Kidney (tissue), 14 donors: Measurements from ENCODE around the gene MAML3. TPM values are rescaled to one million over a fixed set of nuclear protein-coding genes. Genes with fewer than 3 reads are reported as not detected.

Experiments used
- DNase-seq, 5 donors: peaks; one replicate each; pipeline ENCODE4 v3.0.0-alpha.2; 2013 to 2020
- FAIRE-seq: peaks from 2 replicates; lab custom pipeline; 2012; peaks lifted over from hg19 to GRCh38; lab: Jason Lieb, UNC
- H3K27ac ChIP-seq, 2 donors: one replicate each; pipeline ENCODE4 v1.7.0; 2013; ENCODE audit warnings: low read depth in 2 of 2, low read length in 2 of 2, inconsistent platforms in 1 of 2
- H3K27me3 ChIP-seq: one replicate; pipeline ENCODE4 v1.7.1; 2013; ENCODE audit warnings: low read length, inconsistent platforms; ENCODE audit not compliant: control insufficient read depth, insufficient read depth
- H3K36me3 ChIP-seq, 3 donors: one replicate each; pipeline versions ENCODE4 v1.7.0 to v1.7.1; 2013; ENCODE audit warnings: low read length in 3 of 3, control low read depth in 1 of 3, inconsistent platforms in 1 of 3; ENCODE audit not compliant: insufficient read depth in 3 of 3, control insufficient read depth in 2 of 3
- H3K4me1 ChIP-seq, 3 donors: one replicate each; pipeline versions ENCODE4 v1.7.0 to v1.7.1; 2013; ENCODE audit warnings: low read length in 3 of 3, inconsistent platforms in 1 of 3, low read depth in 1 of 3; ENCODE audit not compliant: control insufficient read depth in 2 of 3, insufficient read depth in 2 of 3
- H3K4me3 ChIP-seq, 3 donors: one replicate each; pipeline versions ENCODE4 v1.7.0 to v1.8.1; 2013; ENCODE audit warnings: low read length in 3 of 3, control low read depth in 1 of 3, inconsistent platforms in 1 of 3
- H3K9ac ChIP-seq, 3 donors: one replicate each; pipeline versions ENCODE4 v1.7.0 to v1.7.1; 2013; ENCODE audit warnings: low read length in 3 of 3, control low read depth in 1 of 3, inconsistent platforms in 1 of 3
- H3K9me3 ChIP-seq, 3 donors: one replicate each; pipeline versions ENCODE4 v1.7.0 to v1.7.1; 2013; ENCODE audit warnings: low read length in 3 of 3, control low read depth in 1 of 3, inconsistent platforms in 1 of 3; ENCODE audit not compliant: control insufficient read depth in 2 of 3, insufficient read depth in 1 of 3
- intact Hi-C: fragments of 100-400 bp; cut with DNase I; formaldehyde crosslinking; loops from one replicate; pipeline ENCODE4 v1.11.1; 2022
- polyA plus RNA-seq: library from polyadenylated mRNA; stranded (reverse); fragments of 350-450 nt; fragmentation: Illumina TruSeq; extraction: RNeasy Lipid Tissue Mini Kit (QIAGEN cat#74804); gene quantifications from one replicate; pipeline ENCODE4 v1.2.3, GENCODE V29; 2014; ENCODE audit warnings: low read depth, low replicate concordance; ENCODE audit not compliant: insufficient read depth
- total RNA-seq: library from RNA; stranded (reverse); fragmentation: NEBNext Ultra II Directional; extraction: Animal tissue kit (Norgen Biotek cat#: 25700); gene quantifications from one replicate; pipeline ENCODE4 v1.2.1, GENCODE V29; 2021
- TF ChIP-seq, protein P1 (sequence below): IDR thresholded peaks from 3 replicates; pipeline ENCODE4 v1.5.1; 2012; ENCODE audit warnings: mild to moderate bottlenecking, moderate library complexity, borderline replicate concordance; ENCODE audit not compliant: insufficient read depth; ENCODE audit errors: extremely low read depth
- donor health status: control.
- donor health status: control.
- donor health status: control.
- donor health status: control.
- donor health status: control.
- donor health status: DM: yes; HTN: yes; CAD: no.
- donor health status: Normal renal cell carcinoma (clear cell type).

The MAML3 gene
- total and polyA plus RNA-seq, 2 donors from 2014 or later: 1.4 to 10.4 TPM

DNA sequence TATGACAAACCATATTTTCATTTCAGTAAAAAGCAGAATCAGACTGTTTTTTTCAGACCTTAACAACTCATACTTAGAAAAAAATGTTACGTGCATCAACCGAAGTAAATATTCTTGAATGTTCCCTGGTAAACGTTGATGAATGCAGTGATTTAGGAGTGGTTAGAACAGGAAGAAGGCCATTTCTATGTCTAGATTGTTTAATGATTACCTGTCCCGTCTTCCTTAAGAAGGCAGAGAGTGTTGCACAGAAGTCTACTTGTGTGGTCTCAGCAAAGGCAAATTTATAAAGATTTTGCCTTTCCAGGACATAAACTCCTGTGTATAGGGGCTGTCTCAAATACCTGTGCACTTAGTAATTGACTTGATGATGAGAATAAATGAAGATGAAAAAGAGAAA, 353.9 kb downstream of the MAML3 start:
- TF ChIP-seq, protein P1, sequence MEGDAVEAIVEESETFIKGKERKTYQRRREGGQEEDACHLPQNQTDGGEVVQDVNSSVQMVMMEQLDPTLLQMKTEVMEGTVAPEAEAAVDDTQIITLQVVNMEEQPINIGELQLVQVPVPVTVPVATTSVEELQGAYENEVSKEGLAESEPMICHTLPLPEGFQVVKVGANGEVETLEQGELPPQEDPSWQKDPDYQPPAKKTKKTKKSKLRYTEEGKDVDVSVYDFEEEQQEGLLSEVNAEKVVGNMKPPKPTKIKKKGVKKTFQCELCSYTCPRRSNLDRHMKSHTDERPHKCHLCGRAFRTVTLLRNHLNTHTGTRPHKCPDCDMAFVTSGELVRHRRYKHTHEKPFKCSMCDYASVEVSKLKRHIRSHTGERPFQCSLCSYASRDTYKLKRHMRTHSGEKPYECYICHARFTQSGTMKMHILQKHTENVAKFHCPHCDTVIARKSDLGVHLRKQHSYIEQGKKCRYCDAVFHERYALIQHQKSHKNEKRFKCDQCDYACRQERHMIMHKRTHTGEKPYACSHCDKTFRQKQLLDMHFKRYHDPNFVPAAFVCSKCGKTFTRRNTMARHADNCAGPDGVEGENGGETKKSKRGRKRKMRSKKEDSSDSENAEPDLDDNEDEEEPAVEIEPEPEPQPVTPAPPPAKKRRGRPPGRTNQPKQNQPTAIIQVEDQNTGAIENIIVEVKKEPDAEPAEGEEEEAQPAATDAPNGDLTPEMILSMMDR: no peak
- intact Hi-C loops: no loop called here
- Histone ChIP-seq H3K4me1 (peaks cover 2 to 7% (median 7%) of the 10 kb centered on the region in 3 donors), H3K4me3 (no peak overlapping the region), H3K36me3 (no peaks in the 10 kb centered on the region), H3K27ac (no peak overlapping the region), H3K9ac (no peak overlapping the region), H3K9me3 (no peaks in the 10 kb centered on the region), H3K27me3 (no peaks in the 10 kb centered on the region)
- FAIRE-seq: no peak
- peak in 1 of 5 donors; percentile 36 for DNase-seq

DNA sequence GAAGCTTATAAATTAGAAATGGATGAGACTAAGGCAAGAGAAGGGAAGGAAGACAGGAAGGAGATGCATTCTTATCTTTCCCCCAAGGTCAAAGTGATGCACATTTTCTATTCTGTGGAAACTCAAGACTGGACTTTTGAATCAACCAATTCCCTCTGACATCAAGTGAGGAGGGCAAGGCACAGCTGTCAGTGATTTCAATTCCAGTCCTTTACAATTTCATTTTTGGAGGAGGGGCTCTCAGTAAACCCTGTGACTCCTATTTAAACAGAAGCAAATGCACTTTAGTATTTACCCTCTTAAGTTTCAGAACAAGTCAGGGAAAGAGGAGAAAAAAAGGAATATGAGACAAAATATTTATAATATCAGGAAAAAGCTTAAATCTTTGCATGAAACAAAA, 354.4 kb downstream of the MAML3 start:
- intact Hi-C loops: no loop called here
- Histone ChIP-seq H3K27ac (no peak overlapping the region), H3K36me3 (no peaks in the 10 kb centered on the region), H3K4me1 (peaks cover 2 to 7% (median 7%) of the 10 kb centered on the region in 3 donors), H3K27me3 (no peaks in the 10 kb centered on the region), H3K4me3 (no peak overlapping the region), H3K9me3 (no peaks in the 10 kb centered on the region), H3K9ac (no peak overlapping the region)
- FAIRE-seq (no peak), DNase-seq (no peak)
- TF ChIP-seq, protein P1: no peak

DNA sequence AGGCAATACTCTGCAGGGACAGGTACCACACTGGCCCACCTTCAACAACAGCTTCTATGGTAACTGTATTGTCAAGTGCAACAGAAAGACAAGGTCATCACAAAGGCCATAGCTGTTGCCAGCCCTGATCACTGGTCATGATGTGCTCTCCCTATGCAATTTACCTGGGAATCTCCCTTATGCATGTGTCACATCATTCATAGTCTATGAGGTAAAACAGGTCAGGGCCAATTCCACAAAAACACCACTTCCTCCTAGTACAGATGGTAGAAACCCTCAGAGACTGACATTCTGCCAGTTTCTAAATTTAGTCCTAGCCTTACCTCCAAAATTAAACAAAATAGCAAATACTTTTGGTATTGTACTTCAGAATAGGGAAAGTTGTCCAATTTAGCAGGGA, 355.5 kb downstream of the MAML3 start:
- FAIRE-seq (no peak), DNase-seq (no peak)
- intact Hi-C loops: no loop called here
- Histone ChIP-seq H3K9ac (no peak overlapping the region), H3K9me3 (no peaks in the 10 kb centered on the region), H3K27me3 (no peaks in the 10 kb centered on the region), H3K4me3 (no peak overlapping the region), H3K4me1 (peaks cover 2 to 7% (median 7%) of the 10 kb centered on the region in 3 donors), H3K27ac (no peak overlapping the region), H3K36me3 (no peaks in the 10 kb centered on the region)
- TF ChIP-seq, protein P1: no peak

GRCh38 chr4:139797287-139797686, 356.7 kb downstream of the MAML3 start:
- TF ChIP-seq, protein P1: no peak
- FAIRE-seq (no peak), DNase-seq (no peak)
- no peaks in the 10 kb centered on the region for H3K27me3 ChIP-seq
- peaks cover 2 to 7% (median 6%) of the 10 kb centered on the region in 3 donors for H3K4me1 ChIP-seq
- H3K4me3 ChIP-seq: no peak overlapping the region
- no peak overlapping the region for H3K9ac ChIP-seq
- no peak overlapping the region for H3K27ac ChIP-seq
- H3K36me3 ChIP-seq: no peaks in the 10 kb centered on the region
- H3K9me3 ChIP-seq: no peaks in the 10 kb centered on the region
- intact Hi-C loops: no loop called here
